Sigmoid colon (tissue), 4 donors: ENCODE measurements around the gene HGS.

Experiments used
- EP300 ChIP-seq, 4 donors: sonication (generic); formaldehyde crosslinking; IDR thresholded peaks; one replicate each; pipeline ENCODE4 v1.6.1; 2017; ENCODE audit warnings: antibody characterized with exemption in 4 of 4
- POLR2A ChIP-seq, 2 donors: fragments of 450-650 bp; IDR thresholded peaks; one replicate each; pipeline ENCODE4 v1.6.1; 2016; ENCODE audit warnings: antibody characterized with exemption in 2 of 2, mild to moderate bottlenecking in 2 of 2, moderate library complexity in 2 of 2
- POLR2AphosphoS5 ChIP-seq, 4 donors: sonication (generic); formaldehyde crosslinking; IDR thresholded peaks; one replicate each; pipeline ENCODE4 v1.6.1; 2017; ENCODE audit warnings: antibody characterized with exemption in 4 of 4
- TF ChIP-seq, protein P1 (sequence below), 4 experiments: fragments of 450-650 bp in 3 of 4; fragments of 200-600 bp in 1 of 4; IDR thresholded peaks; one replicate each; pipeline ENCODE4 v1.5.1; 2016 to 2019; ENCODE audit warnings: antibody characterized with exemption in 4 of 4, mild to moderate bottlenecking in 3 of 4, moderate library complexity in 2 of 4

DNA sequence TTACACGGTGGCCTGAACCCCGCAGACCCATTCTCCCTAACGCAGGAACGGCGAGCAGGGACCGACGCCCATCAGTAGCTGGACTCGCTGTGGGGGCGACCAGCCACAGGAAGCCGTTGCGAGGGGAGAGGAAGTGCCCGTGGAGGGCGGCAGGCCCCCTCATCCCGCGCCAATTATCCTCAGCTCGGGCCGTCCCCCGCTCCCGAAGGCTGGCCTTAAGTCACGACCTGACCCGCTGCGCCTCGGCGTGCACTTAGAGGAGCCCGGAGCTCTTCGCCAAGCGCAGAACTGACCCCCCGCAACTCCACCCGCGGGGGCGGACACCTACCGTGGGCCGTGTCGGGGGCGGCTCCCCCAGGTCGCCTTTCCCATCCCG lies 615 bp upstream of the HGS start:
- TF ChIP-seq POLR2AphosphoS5 (IDR thresholded peaks at IDR 0.05) (no peak), POLR2A (IDR thresholded peaks at IDR 0.05) (no peak), EP300 (IDR thresholded peaks at IDR 0.05) (no peak)
- TF ChIP-seq, protein P1, sequence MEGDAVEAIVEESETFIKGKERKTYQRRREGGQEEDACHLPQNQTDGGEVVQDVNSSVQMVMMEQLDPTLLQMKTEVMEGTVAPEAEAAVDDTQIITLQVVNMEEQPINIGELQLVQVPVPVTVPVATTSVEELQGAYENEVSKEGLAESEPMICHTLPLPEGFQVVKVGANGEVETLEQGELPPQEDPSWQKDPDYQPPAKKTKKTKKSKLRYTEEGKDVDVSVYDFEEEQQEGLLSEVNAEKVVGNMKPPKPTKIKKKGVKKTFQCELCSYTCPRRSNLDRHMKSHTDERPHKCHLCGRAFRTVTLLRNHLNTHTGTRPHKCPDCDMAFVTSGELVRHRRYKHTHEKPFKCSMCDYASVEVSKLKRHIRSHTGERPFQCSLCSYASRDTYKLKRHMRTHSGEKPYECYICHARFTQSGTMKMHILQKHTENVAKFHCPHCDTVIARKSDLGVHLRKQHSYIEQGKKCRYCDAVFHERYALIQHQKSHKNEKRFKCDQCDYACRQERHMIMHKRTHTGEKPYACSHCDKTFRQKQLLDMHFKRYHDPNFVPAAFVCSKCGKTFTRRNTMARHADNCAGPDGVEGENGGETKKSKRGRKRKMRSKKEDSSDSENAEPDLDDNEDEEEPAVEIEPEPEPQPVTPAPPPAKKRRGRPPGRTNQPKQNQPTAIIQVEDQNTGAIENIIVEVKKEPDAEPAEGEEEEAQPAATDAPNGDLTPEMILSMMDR (IDR thresholded peaks at IDR 0.05): no peak
